Tibial nerve (tissue), 3 donors: Measurements from ENCODE around the gene SKIL.

Experiments
- POLR2A ChIP-seq, 2 donors: fragments of 450-650 bp; IDR thresholded peaks; one replicate each; pipeline ENCODE4 v1.6.1; 2017; ENCODE audit warnings: antibody characterized with exemption in 2 of 2, mild to moderate bottlenecking in 2 of 2, moderate library complexity in 2 of 2
- TF ChIP-seq, protein P1 (sequence below), 5 experiments: fragments of 200-600 bp in 3 of 5; fragments of 450-650 bp in 2 of 5; sonication (generic) in 3 of 5; IDR thresholded peaks; one replicate each; pipeline ENCODE4 v1.5.1; 2016 to 2019; ENCODE audit warnings: antibody characterized with exemption in 5 of 5, mild to moderate bottlenecking in 3 of 5, moderate library complexity in 2 of 5

DNA sequence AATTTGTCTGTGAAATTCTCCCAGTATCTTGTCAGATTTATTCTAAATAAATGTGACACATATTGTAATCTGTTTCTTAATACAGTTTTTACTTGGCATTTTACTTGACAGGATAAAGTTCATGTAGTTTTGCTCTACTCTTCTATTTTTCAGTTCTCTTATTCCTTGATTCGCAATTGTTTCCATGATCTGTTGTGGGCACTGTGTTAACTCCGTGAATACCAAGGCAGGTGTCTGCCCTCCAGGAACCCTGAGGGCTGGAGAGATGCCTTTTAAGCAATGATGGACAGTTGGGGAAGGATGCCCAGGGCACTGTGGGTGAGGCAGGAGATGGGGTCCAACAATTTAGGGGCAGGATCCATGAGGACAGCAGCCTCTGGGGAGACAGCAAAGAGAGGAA, 64.2 kb downstream of the SKIL start:
- TF ChIP-seq, protein P1, sequence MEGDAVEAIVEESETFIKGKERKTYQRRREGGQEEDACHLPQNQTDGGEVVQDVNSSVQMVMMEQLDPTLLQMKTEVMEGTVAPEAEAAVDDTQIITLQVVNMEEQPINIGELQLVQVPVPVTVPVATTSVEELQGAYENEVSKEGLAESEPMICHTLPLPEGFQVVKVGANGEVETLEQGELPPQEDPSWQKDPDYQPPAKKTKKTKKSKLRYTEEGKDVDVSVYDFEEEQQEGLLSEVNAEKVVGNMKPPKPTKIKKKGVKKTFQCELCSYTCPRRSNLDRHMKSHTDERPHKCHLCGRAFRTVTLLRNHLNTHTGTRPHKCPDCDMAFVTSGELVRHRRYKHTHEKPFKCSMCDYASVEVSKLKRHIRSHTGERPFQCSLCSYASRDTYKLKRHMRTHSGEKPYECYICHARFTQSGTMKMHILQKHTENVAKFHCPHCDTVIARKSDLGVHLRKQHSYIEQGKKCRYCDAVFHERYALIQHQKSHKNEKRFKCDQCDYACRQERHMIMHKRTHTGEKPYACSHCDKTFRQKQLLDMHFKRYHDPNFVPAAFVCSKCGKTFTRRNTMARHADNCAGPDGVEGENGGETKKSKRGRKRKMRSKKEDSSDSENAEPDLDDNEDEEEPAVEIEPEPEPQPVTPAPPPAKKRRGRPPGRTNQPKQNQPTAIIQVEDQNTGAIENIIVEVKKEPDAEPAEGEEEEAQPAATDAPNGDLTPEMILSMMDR (IDR thresholded peaks at IDR 0.05), result no peak
- no peak for TF ChIP-seq POLR2A (IDR thresholded peaks at IDR 0.05)
